Mucosa of stomach (tissue), 1 donor: Measurements from ENCODE around the gene IPO9.

Experiments used
- H3K27me3 ChIP-seq: one replicate; pipeline ENCODE4 v1.7.0; 2013; ENCODE audit warnings: mild to moderate bottlenecking, low read length; ENCODE audit not compliant: control insufficient read depth, insufficient read depth
- H3K36me3 ChIP-seq: one replicate; pipeline ENCODE4 v1.7.0; 2013; ENCODE audit warnings: low read length; ENCODE audit not compliant: control insufficient read depth, insufficient read depth
- H3K4me1 ChIP-seq: one replicate; pipeline ENCODE4 v1.7.0; 2013; ENCODE audit warnings: mild to moderate bottlenecking, low read length; ENCODE audit not compliant: control insufficient read depth, insufficient read depth
- H3K4me3 ChIP-seq: one replicate; pipeline ENCODE4 v1.7.0; 2013; ENCODE audit warnings: low read length
- H3K9ac ChIP-seq: one replicate; pipeline ENCODE4 v1.7.0; 2013; ENCODE audit warnings: mild to moderate bottlenecking, low read length, moderate library complexity
- H3K9me3 ChIP-seq: one replicate; pipeline ENCODE4 v1.7.0; 2013; ENCODE audit warnings: mild to moderate bottlenecking, low read length, moderate library complexity; ENCODE audit not compliant: control insufficient read depth
- donor health status: Pancreatic carcinoma.

Gene IPO9

GRCh38 chr1:201828820-201829774, at the start of gene IPO9:
Gene IPO9 (plus strand): TSS chr1:201829157. CDS start chr1:201829210, 53 bp downstream.
- Histone ChIP-seq H3K27me3 (no peaks in the 10 kb centered on the region), H3K4me3 (peak within 1 kb of the TSS; percentile 81), H3K9ac (peak within 1 kb of the TSS; percentile 95), H3K4me1 (peaks cover 4% of the 10 kb centered on the region), H3K9me3 (no peaks in the 10 kb centered on the region), H3K36me3 (no peaks in the 10 kb centered on the region)

GRCh38 chr1:201779351-201779880, 49.5 kb upstream of the IPO9 start:
- no peaks in the 10 kb centered on the region for H3K9me3 ChIP-seq
- H3K9ac ChIP-seq: no peak overlapping the region
- H3K4me3 ChIP-seq: no peak overlapping the region
- peaks cover 14% of the 10 kb centered on the region for H3K4me1 ChIP-seq
- no peaks in the 10 kb centered on the region for H3K27me3 ChIP-seq
- H3K36me3 ChIP-seq: peaks cover 5% of the 10 kb centered on the region

- Histone ChIP-seq H3K36me3 (peaks cover 5% of the 10 kb centered on the region), H3K9me3 (no peaks in the 10 kb centered on the region), H3K4me3 (no peak overlapping the region), H3K27me3 (no peaks in the 10 kb centered on the region), H3K4me1 (peaks cover 14% of the 10 kb centered on the region), H3K9ac (no peak overlapping the region)
These were observed 48.0 kb upstream of the IPO9 start for GRCh38 chr1:201780952-201781351.

GRCh38 chr1:201781437-201781836, 47.5 kb upstream of the IPO9 start:
- Histone ChIP-seq H3K9me3 (no peaks in the 10 kb centered on the region), H3K4me1 (peaks cover 14% of the 10 kb centered on the region), H3K36me3 (peaks cover 5% of the 10 kb centered on the region), H3K9ac (no peak overlapping the region), H3K27me3 (no peaks in the 10 kb centered on the region), H3K4me3 (no peak overlapping the region)

- H3K36me3 ChIP-seq: peaks cover 5% of the 10 kb centered on the region
- H3K4me3 ChIP-seq: no peak overlapping the region
- H3K9me3 ChIP-seq: no peaks in the 10 kb centered on the region
- peaks cover 14% of the 10 kb centered on the region for H3K4me1 ChIP-seq
- no peaks in the 10 kb centered on the region for H3K27me3 ChIP-seq
- H3K9ac ChIP-seq: no peak overlapping the region
These were observed 46.6 kb upstream of the IPO9 start for GRCh38 chr1:201782353-201782752.

GRCh38 chr1:201783058-201783457, 45.9 kb upstream of the IPO9 start:
- no peaks in the 10 kb centered on the region for H3K9me3 ChIP-seq
- H3K27me3 ChIP-seq: no peaks in the 10 kb centered on the region
- H3K4me1 ChIP-seq: peaks cover 14% of the 10 kb centered on the region
- H3K9ac ChIP-seq: no peak overlapping the region
- H3K4me3 ChIP-seq: no peak overlapping the region
- H3K36me3 ChIP-seq: peaks cover 5% of the 10 kb centered on the region

- H3K4me1 ChIP-seq: peaks cover 14% of the 10 kb centered on the region
- H3K27me3 ChIP-seq: no peaks in the 10 kb centered on the region
- no peaks in the 10 kb centered on the region for H3K9me3 ChIP-seq
- peaks cover 5% of the 10 kb centered on the region for H3K36me3 ChIP-seq
- no peak overlapping the region for H3K9ac ChIP-seq
- no peak overlapping the region for H3K4me3 ChIP-seq
These were observed 45.4 kb upstream of the IPO9 start for GRCh38 chr1:201783572-201783971.

- Histone ChIP-seq H3K36me3 (peaks cover 5% of the 10 kb centered on the region), H3K9me3 (no peaks in the 10 kb centered on the region), H3K4me3 (no peak overlapping the region), H3K4me1 (peaks cover 10% of the 10 kb centered on the region), H3K27me3 (no peaks in the 10 kb centered on the region), H3K9ac (no peak overlapping the region)
These were observed 43.7 kb upstream of the IPO9 start for GRCh38 chr1:201785291-201785690.

- H3K9me3 ChIP-seq: no peaks in the 10 kb centered on the region
- no peak overlapping the region for H3K9ac ChIP-seq
- H3K4me1 ChIP-seq: peaks cover under 1% of the 10 kb centered on the region
- H3K36me3 ChIP-seq: no peaks in the 10 kb centered on the region
- H3K4me3 ChIP-seq: no peak overlapping the region
- H3K27me3 ChIP-seq: no peaks in the 10 kb centered on the region
These were observed 42.1 kb upstream of the IPO9 start for GRCh38 chr1:201786824-201787223.

GRCh38 chr1:201788296-201788695, 40.7 kb upstream of the IPO9 start:
- Histone ChIP-seq H3K4me1 (peaks cover 12% of the 10 kb centered on the region), H3K36me3 (no peaks in the 10 kb centered on the region), H3K9ac (no peak overlapping the region)

GRCh38 chr1:201789245-201789644, 39.7 kb upstream of the IPO9 start:
- H3K9me3 ChIP-seq: no peaks in the 10 kb centered on the region
- H3K9ac ChIP-seq: no peak overlapping the region
- H3K4me1 ChIP-seq: peaks cover 12% of the 10 kb centered on the region
- no peaks in the 10 kb centered on the region for H3K36me3 ChIP-seq
- no peak overlapping the region for H3K4me3 ChIP-seq
- no peaks in the 10 kb centered on the region for H3K27me3 ChIP-seq

More at GRCh38 chr1:201788296-201788695, 40.7 kb upstream of the IPO9 start:
- Histone ChIP-seq H3K27me3 (no peaks in the 10 kb centered on the region), H3K9me3 (no peaks in the 10 kb centered on the region), H3K4me3 (no peak overlapping the region)

GRCh38 chr1:201790261-201790660, 38.7 kb upstream of the IPO9 start:
- H3K9ac ChIP-seq: no peak overlapping the region
- no peak overlapping the region for H3K4me3 ChIP-seq
- no peaks in the 10 kb centered on the region for H3K27me3 ChIP-seq
- H3K4me1 ChIP-seq: peaks cover 12% of the 10 kb centered on the region
- no peaks in the 10 kb centered on the region for H3K36me3 ChIP-seq
- no peaks in the 10 kb centered on the region for H3K9me3 ChIP-seq
